Esophagus squamous epithelium (tissue), 5 donors: ENCODE data around the gene HOXC13. TPM values are rescaled to one million over a fixed set of nuclear protein-coding genes. Genes with fewer than 3 reads are reported as not detected.

Experiments used
- DNase-seq: peaks from one replicate; lab custom pipeline; 2025; lab: John Stamatoyannopoulos, UW
- H3K27ac ChIP-seq, 4 donors: fragments of 200-600 bp; sonication (generic); one replicate each; pipeline ENCODE4 v1.5.1; 2016 to 2019; ENCODE audit warnings: mild to moderate bottlenecking in 1 of 4
- H3K27me3 ChIP-seq, 4 donors: fragments of 200-600 bp; sonication (generic); 1 replicate in 3 of 4; 2 replicates in 1 of 4; pipeline versions ENCODE4 v1.5.1 to v1.6.0; 2017 to 2021; ENCODE audit warnings: antibody characterized with exemption in 1 of 4
- H3K36me3 ChIP-seq, 3 donors: fragments of 200-600 bp; sonication (generic); one replicate each; pipeline ENCODE4 v1.5.1; 2016 to 2019
- H3K4me1 ChIP-seq, 3 donors: fragments of 200-600 bp; sonication (generic); one replicate each; pipeline ENCODE4 v1.5.1; 2017 to 2019
- H3K4me3 ChIP-seq, 4 donors: fragments of 200-600 bp; sonication (generic); 1 replicate in 3 of 4; 2 replicates in 1 of 4; pipeline ENCODE4 v1.5.1; 2016 to 2019; ENCODE audit warnings: mild to moderate bottlenecking in 2 of 4, moderate library complexity in 1 of 4
- H3K9me3 ChIP-seq, 3 donors: fragments of 200-600 bp; sonication (generic); one replicate each; pipeline ENCODE4 v1.5.1; 2016 to 2019
- CTCF ChIP-seq, 6 experiments: fragments of 450-650 bp in 4 of 6; fragments of 200-600 bp in 2 of 6; sonication (generic) in 2 of 6; IDR thresholded peaks; one replicate each; pipeline ENCODE4 v1.5.1; 2016 to 2019; ENCODE audit warnings: antibody characterized with exemption in 6 of 6, mild to moderate bottlenecking in 4 of 6, moderate library complexity in 4 of 6
- POLR2A ChIP-seq, 4 donors: fragments of 450-650 bp; IDR thresholded peaks; one replicate each; pipeline ENCODE4 v1.6.1; 2017; ENCODE audit warnings: antibody characterized with exemption in 4 of 4, mild to moderate bottlenecking in 4 of 4, moderate library complexity in 3 of 4
- WGBS, 2 donors: methylation state at CpG; one replicate each; pipeline ENCODE4 v1.1.5; 2018; 5-methylcytosine and 5-hydroxymethylcytosine counted together
- intact Hi-C: fragments of 100-400 bp; cut with DNase I; formaldehyde crosslinking; loops from one replicate; pipeline ENCODE4 v1.15.0; 2022
- total RNA-seq, 4 donors: library from RNA; depleted of rRNA; stranded (reverse); fragments of >200 nt; gene quantifications; one replicate each; pipeline ENCODE4 v1.1.0, GENCODE V29; 2016
- donor health status: DM: yes; HTN: yes; CAD: no.

HOXC13 gene
- total RNA-seq, 4 donors from 2014 or later, result 0.83 TPM; not detected in 3

- DNase-seq, result no peak
- WGBS, 2 donors, result 10 to 11% methylated on average over 9 of the region's 9 CpGs
- H3K27me3 ChIP-seq, result peaks cover 34 to 100% (median 76%) of the 10 kb centered on the region in 4 donors
- intact Hi-C loops, result no loop called here
- H3K27ac ChIP-seq, result no peak overlapping the region
- H3K4me1 ChIP-seq, result peaks cover 20 to 34% (median 20%) of the 10 kb centered on the region in 3 donors
- H3K4me3 ChIP-seq, result no peak overlapping the region
- H3K36me3 ChIP-seq, result no peaks in the 10 kb centered on the region
- no peaks in the 10 kb centered on the region for H3K9me3 ChIP-seq
- no peak for TF ChIP-seq CTCF (IDR thresholded peaks at IDR 0.05)
Observed at GRCh38 chr12:53976823-53977595, 38.4 kb downstream of the HOXC13 start.

- intact Hi-C loops, result no loop called here
Observed at GRCh38 chr12:53977596-53978445, 39.2 kb downstream of the HOXC13 start.

GRCh38 chr12:53978477-53979356, 40.1 kb downstream of the HOXC13 start:
- Histone ChIP-seq H3K4me1 (peaks cover 14 to 28% (median 14%) of the 10 kb centered on the region in 3 donors), H3K27ac (no peak overlapping the region), H3K36me3 (no peaks in the 10 kb centered on the region), H3K27me3 (peaks cover 36 to 100% (median 76%) of the 10 kb centered on the region in 4 donors), H3K4me3 (no peak overlapping the region), H3K9me3 (no peaks in the 10 kb centered on the region)
- 6 to 13% methylated on average over 8 to 14 of the region's 15 CpGs for WGBS, 2 donors
- TF ChIP-seq CTCF (IDR thresholded peaks at IDR 0.05), result no peak
- no peak for TF ChIP-seq POLR2A (IDR thresholded peaks at IDR 0.05)
- intact Hi-C loops, result no loop called here
- DNase-seq, result no peak

More at GRCh38 chr12:53977596-53978445, 39.2 kb downstream of the HOXC13 start:
- no peak for DNase-seq
- Histone ChIP-seq H3K4me3 (no peak overlapping the region), H3K36me3 (no peaks in the 10 kb centered on the region), H3K9me3 (no peaks in the 10 kb centered on the region), H3K4me1 (peaks cover 20 to 34% (median 20%) of the 10 kb centered on the region in 3 donors), H3K27me3 (peaks cover 42 to 100% (median 77%) of the 10 kb centered on the region in 4 donors), H3K27ac (no peak overlapping the region)
- WGBS, 2 donors, result 5 to 10% methylated on average over 11 of the region's 11 CpGs
- TF ChIP-seq POLR2A (IDR thresholded peaks at IDR 0.05) (no peak), CTCF (IDR thresholded peaks at IDR 0.05) (no peak)

- Histone ChIP-seq H3K27ac (no peak overlapping the region), H3K4me3 (no peak overlapping the region), H3K36me3 (no peaks in the 10 kb centered on the region), H3K4me1 (peaks cover 8 to 28% (median 9%) of the 10 kb centered on the region in 3 donors), H3K9me3 (no peaks in the 10 kb centered on the region), H3K27me3 (peaks cover 25 to 100% (median 77%) of the 10 kb centered on the region in 4 donors)
- TF ChIP-seq POLR2A (IDR thresholded peaks at IDR 0.05), result no peak
- intact Hi-C loops, result no loop called here
- DNase-seq, result no peak
- 28% methylated on average over 6 to 7 of the region's 7 CpGs for WGBS, 2 donors
Observed at GRCh38 chr12:53980104-53980801, 41.6 kb downstream of the HOXC13 start.
